ENCODE data around the gene FBXO27. TPM values are rescaled to one million over a fixed set of nuclear protein-coding genes. Genes with fewer than 3 reads are reported as not detected.

FBXO27 gene
- total RNA-seq, 1 experiment from 2014 or later: 16.4 TPM

GRCh38 chr19:38993271-38993670 is 39.1 kb downstream of the FBXO27 start:
- no peak overlapping the region for H2AFZ ChIP-seq (ENCODE audit: low read depth, low read length, poor library complexity, severe bottlenecking)

More at GRCh38 chr19:38993271-38993670, 39.1 kb downstream of the FBXO27 start:
- H3K4me3 ChIP-seq (replicated peaks in 1 of 2; ENCODE audit: low read depth in 1 of 2, low read length in 2 of 2): no peak overlapping the region
- peak; percentile 34; the same call in 1 of the 2 replicates for ATAC-seq
- intact Hi-C loops (cut with micrococcal nuclease): no loop called here
- no peak overlapping the region for H3K27ac ChIP-seq (ENCODE audit: low read depth, low read length)
- no peak for TF ChIP-seq CBX3 (IDR thresholded peaks at IDR 0.05; ENCODE audit: low read depth)
- no peak for TF ChIP-seq RAD21 (IDR thresholded peaks at IDR 0.05; ENCODE audit: low read depth)
- no peak for TF ChIP-seq ATF3 (IDR thresholded peaks at IDR 0.05)
- TF ChIP-seq SRF (IDR thresholded peaks at IDR 0.05; ENCODE audit: low read depth): no peak
- TF ChIP-seq ELF1 (IDR thresholded peaks at IDR 0.05; ENCODE audit: borderline replicate concordance, low read depth): no peak
- TF ChIP-seq SP1 (IDR thresholded peaks at IDR 0.05; ENCODE audit: low read depth): no peak
- TF ChIP-seq CEBPB (IDR thresholded peaks at IDR 0.05; ENCODE audit: low read depth): no peak
- no peak for TF ChIP-seq ZNF274 (IDR thresholded peaks at IDR 0.05; ENCODE audit: low read depth, low read length)
- no peak for TF ChIP-seq FOSL1 (IDR thresholded peaks at IDR 0.05; ENCODE audit: low read depth)
- TF ChIP-seq EZH2 (IDR thresholded peaks at IDR 0.05): no peak
- no peak for TF ChIP-seq ZBTB33 (IDR thresholded peaks at IDR 0.05; ENCODE audit: extremely low read depth, insufficient replicate concordance, low read length)
- no peak for TF ChIP-seq JUND (IDR thresholded peaks at IDR 0.05)
- TF ChIP-seq EZH2phosphoT487 (IDR thresholded peaks at IDR 0.05; ENCODE audit: borderline replicate concordance): no peak
- no peak for TF ChIP-seq YY1 (IDR thresholded peaks at IDR 0.05; ENCODE audit: extremely low read depth, insufficient replicate concordance, low read depth, low read length)
- no peak for TF ChIP-seq MAX (IDR thresholded peaks at IDR 0.05)
- TF ChIP-seq EGR1 (IDR thresholded peaks at IDR 0.05; ENCODE audit: low read depth): no peak
- TF ChIP-seq SIN3A (IDR thresholded peaks at IDR 0.05; ENCODE audit: low read depth): no peak
- no peak for TF ChIP-seq CTCF (IDR thresholded peaks at IDR 0.05 in 2 of 3, conservative IDR thresholded peaks at IDR 0.05 in 1 of 3; ENCODE audit: borderline replicate concordance in 1 of 3, insufficient read depth in 1 of 3, low read depth in 2 of 3, low read length in 2 of 3)
- TF ChIP-seq POLR2A (IDR thresholded peaks at IDR 0.05; ENCODE audit: borderline replicate concordance, extremely low read depth, insufficient read depth, insufficient read length): no peak
- no peak for TF ChIP-seq TCF7L2 (IDR thresholded peaks at IDR 0.05; ENCODE audit: borderline replicate concordance, extremely low read depth, insufficient read depth, insufficient read length)
- CTCF ChIA-PET: no interaction called here
- no peak overlapping the region for H3K4me2 ChIP-seq (ENCODE audit: low read length)
- no peaks in the 10 kb centered on the region for H3K36me3 ChIP-seq (ENCODE audit: control insufficient read depth in 1 of 2, insufficient read depth in 2 of 2, low read length in 2 of 2)
- RAD21 ChIA-PET (ENCODE audit: low non-redundant PET in 1 of 2, low total read pairs in 2 of 2, uncharacterized antibody in 2 of 2, unreplicated experiment in 2 of 2): no interaction called here
- no peaks in the 10 kb centered on the region for H3K9me2 ChIP-seq (ENCODE audit: insufficient read depth)
- no peaks in the 10 kb centered on the region for H3K79me2 ChIP-seq (ENCODE audit: insufficient read depth, low read length)
- no TSS peak for BruUV-seq (replicated peaks)
- POLR2A ChIA-PET: no interaction called here
- H3K27me3 ChIP-seq (ENCODE audit: insufficient read depth, low read length): no peaks in the 10 kb centered on the region
- no peak for DNase-seq (ENCODE audit: low read depth, low spot score)
- H3K4me1 ChIP-seq (ENCODE audit: control insufficient read depth in 1 of 2, insufficient read depth in 2 of 2, low read length in 2 of 2): peaks cover 2 to 14% of the 10 kb centered on the region in 2 experiments; a peak in 2 of 4 replicates
- H3K9me3 ChIP-seq (ENCODE audit: control insufficient read depth in 1 of 2, insufficient read depth in 1 of 2, low read depth in 1 of 2, low read length in 2 of 2): no peaks in the 10 kb centered on the region
- no peak overlapping the region for H3K9ac ChIP-seq (ENCODE audit: low read length)
- no peaks in the 10 kb centered on the region for H4K20me1 ChIP-seq (ENCODE audit: insufficient read depth)
